Inferior parietal cortex (tissue), 1 donor: ENCODE measurements around the gene RUNDC1.

Experiments
- DNase-seq: peaks from one replicate; pipeline ENCODE4 v3.0.0-alpha.2; 2016; ENCODE audit errors: extremely low spot score

RUNDC1 gene

DNA sequence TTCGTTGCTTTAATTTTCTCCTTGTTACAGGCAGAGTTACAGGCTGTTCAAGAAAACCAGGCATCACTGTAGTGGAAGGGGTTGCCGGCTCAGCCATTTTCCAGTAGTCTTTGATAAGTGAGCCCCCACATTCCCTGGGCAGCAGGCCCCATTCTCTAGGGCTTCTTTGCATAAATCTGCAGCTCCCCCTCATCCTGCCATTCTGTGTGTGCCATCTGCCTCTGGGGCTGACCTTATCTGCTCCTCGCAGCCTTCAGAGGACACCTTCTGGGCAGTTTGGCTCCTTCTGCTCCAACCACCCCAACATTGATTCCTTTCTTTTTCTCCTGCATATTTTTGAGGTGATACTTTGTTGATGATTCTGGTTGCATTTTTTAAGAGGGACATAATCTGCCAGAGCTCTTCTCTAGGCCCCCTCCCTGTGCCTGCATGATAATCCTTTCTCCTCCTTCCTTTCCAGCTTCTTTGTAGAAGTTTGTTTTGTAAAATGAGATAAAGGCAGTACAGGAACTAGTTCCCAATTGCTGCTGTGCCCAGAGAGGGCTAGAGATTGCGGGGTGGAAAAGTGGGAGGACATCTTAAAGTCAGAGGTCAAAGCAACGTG is 61.8 kb downstream of the RUNDC1 start:
- no peak for DNase-seq
